K562 (cell line): ENCODE measurements around the gene TXNRD1. TPM values are rescaled to one million over a fixed set of nuclear protein-coding genes. Genes with fewer than 3 reads are reported as not detected.

ENCODE experiments used
- ATAC-seq: fragments of 200-7000 bp; cut with Tn5 transposase; 3 replicates; pipeline ENCODE4 v1.9.1; 2020; ENCODE audit warnings: moderate library complexity
- BruUV-seq: library from RNA; stranded (reverse); fragments of 400-500 nt; replicated peaks from 2 replicates; lab custom pipeline; 2021; lab: Mats Ljungman, UMichigan
- CTCF ChIA-PET: fragments of 300-600 bp; formaldehyde crosslinking; extraction: SDS; loops from one replicate; lab custom pipeline; 2021; ENCODE audit warnings: low intra/inter-chr PET ratio; lab: Yijun Ruan, JAX
- POLR2A ChIA-PET: fragments of 300-600, 350-650 bp; sonication (Branson Sonifier 250); formaldehyde crosslinking; extraction: SDS; loops from one replicate; lab custom pipeline; 2021; ENCODE audit warnings: antibody characterized with exemption, inconsistent platforms; lab: Yijun Ruan, JAX
- DNase-seq, 4 experiments: peaks; one replicate each; pipeline versions ENCODE4 v3.0.0 to v3.0.0-alpha.2; 2011 to 2018; ENCODE audit warnings: low spot score in 3 of 4, mixed read lengths in 3 of 4; ENCODE audit errors: extremely low read depth in 1 of 4
- FAIRE-seq: peaks from 2 replicates; lab custom pipeline; 2011; peaks lifted over from hg19 to GRCh38; lab: Jason Lieb, UNC
- H2AFZ ChIP-seq: 2 replicates; pipeline ENCODE4 v1.6.0; 2011; ENCODE audit warnings: low read depth, low read length, control low read depth, inconsistent platforms
- H3K27ac ChIP-seq: fragments of 200-600 bp; 3 replicates; pipeline ENCODE4 v1.8.0; 2011; ENCODE audit warnings: low read depth, mild to moderate bottlenecking, control low read depth, inconsistent platforms, low read length, moderate library complexity, mixed read lengths; ENCODE audit errors: extremely low read depth
- H3K27me3 ChIP-seq, 2 experiments: fragments of 300-600 bp in 1 of 2; 2 replicates in 1 of 2; 3 replicates in 1 of 2; pipeline versions ENCODE4 v1.6.0 to v1.8.0; 2011; ENCODE audit warnings: inconsistent platforms in 2 of 2, low read length in 2 of 2, mild to moderate bottlenecking in 1 of 2, mixed read lengths in 1 of 2, moderate library complexity in 1 of 2; ENCODE audit not compliant: control insufficient read depth in 2 of 2, insufficient read depth in 2 of 2
- H3K36me3 ChIP-seq: fragments of 300-600 bp; 3 replicates; pipeline ENCODE4 v1.8.0; 2011; ENCODE audit warnings: mild to moderate bottlenecking, low read length, inconsistent platforms; ENCODE audit not compliant: control insufficient read depth, insufficient read depth
- H3K4me1 ChIP-seq, 2 experiments: fragments of 200-600 bp in 1 of 2; replicated peaks in 1 of 2; 2 replicates in 1 of 2; 3 replicates in 1 of 2; pipeline versions ENCODE4 v1.5.1 to v1.8.0; 2011; ENCODE audit warnings: inconsistent platforms in 2 of 2, low read length in 2 of 2, mild to moderate bottlenecking in 1 of 2, mixed read lengths in 1 of 2, moderate library complexity in 1 of 2; ENCODE audit not compliant: control insufficient read depth in 2 of 2, insufficient read depth in 2 of 2
- H3K4me2 ChIP-seq: 2 replicates; pipeline ENCODE4 v1.6.1; 2011; ENCODE audit warnings: low read length, control low read depth, inconsistent platforms, mixed read lengths; ENCODE audit not compliant: insufficient read depth
- H3K4me3 ChIP-seq: fragments of 200-600 bp; sonication (generic), shearing (Covaris generic); 2 replicates; pipeline ENCODE4 v1.5.1; 2016; ENCODE audit warnings: control low read depth, inconsistent platforms
- H3K79me2 ChIP-seq: fragments of 200-600 bp; 3 replicates; pipeline ENCODE4 v1.8.0; 2011; ENCODE audit warnings: low read length, inconsistent platforms; ENCODE audit not compliant: control insufficient read depth, insufficient read depth
- H3K9ac ChIP-seq, 2 experiments: 2 replicates each; pipeline versions ENCODE4 v1.6.0 to v1.6.1; 2011; ENCODE audit warnings: low read depth in 2 of 2, low read length in 2 of 2, control low read depth in 1 of 2, inconsistent platforms in 1 of 2, mild to moderate bottlenecking in 1 of 2, mixed read lengths in 1 of 2; ENCODE audit not compliant: insufficient read depth in 1 of 2
- H3K9me1 ChIP-seq: one replicate; pipeline ENCODE4 v1.6.0; 2011; ENCODE audit warnings: inconsistent platforms, mild to moderate bottlenecking, low read length, moderate library complexity; ENCODE audit not compliant: control insufficient read depth, insufficient read depth
- H3K9me3 ChIP-seq: replicated peaks from 2 replicates; pipeline ENCODE4 v1.5.1; 2011; ENCODE audit warnings: low read depth, low read length, inconsistent platforms; ENCODE audit not compliant: control insufficient read depth, insufficient read depth
- H4K20me1 ChIP-seq: replicated peaks from 2 replicates; pipeline ENCODE4 v1.6.1; 2011; ENCODE audit warnings: low read length, inconsistent platforms, mixed read lengths; ENCODE audit not compliant: control insufficient read depth, insufficient read depth
- CEBPB ChIP-seq: fragments of 450-650 bp; IDR thresholded peaks from 2 replicates; pipeline ENCODE4 v1.6.1; 2016; ENCODE audit warnings: missing genetic modification characterization, missing compliant biosample characterization
- KAT2B ChIP-seq: IDR thresholded peaks from one replicate; pipeline ENCODE4 v1.6.1; 2012; ENCODE audit warnings: low read depth, mild to moderate bottlenecking, control low read depth, inconsistent platforms, low read length, moderate library complexity
- WGBS: fragments of 100-300 bp; shearing (Covaris generic); methylation state at CpG from one replicate; pipeline ENCODE4 v1.1.6; 2016; ENCODE audit warnings: low coverage, mixed read lengths; ENCODE audit not compliant: insufficient coverage; ENCODE audit errors: missing lambda C conversion rate; 5-methylcytosine and 5-hydroxymethylcytosine counted together
- in situ Hi-C: fragments of 300-500 bp; cut with MboI; formaldehyde crosslinking; loops from 4 replicates; pipeline ENCODE4 v1.15.0; 2018; ENCODE audit warnings: inconsistent platforms, mixed read lengths
- intact Hi-C: fragments of 100-400 bp; cut with micrococcal nuclease; formaldehyde crosslinking; loops from 2 replicates; pipeline ENCODE4 v1.14.2; 2022
- polyA plus RNA-seq, 8 experiments: library from polyadenylated mRNA; depleted of rRNA in 4 of 8; stranded (reverse) in 5 of 8; unstranded in 3 of 8; fragments of >200 nt; fragmentation: Nextera tagmentation in 2 of 8; fragmentation: Illumina TruSeq in 1 of 8; extraction: Ambion mirVana in 2 of 8; extraction: Trizol in 1 of 8; gene quantifications; 2 replicates each; pipeline versions ENCODE4 v1.2.1 to v1.2.3, GENCODE V29; 2011 to 2014; ENCODE audit warnings: inconsistent platforms in 1 of 8, missing spikeins in 1 of 8
- total RNA-seq, 7 experiments: library from RNA; depleted of rRNA in 6 of 7; stranded (reverse); fragments of >200 nt in 6 of 7; fragmentation: Illumina TruSeq in 2 of 7; extraction: Trizol in 2 of 7; gene quantifications; 2 replicates each; pipeline versions ENCODE4 v1.2.1 to v1.2.3, GENCODE V29; 2011 to 2021; ENCODE audit warnings: low replicate concordance in 1 of 7
- TF ChIP-seq, protein P1 (sequence below): fragments of 200-800 bp; sonication (Bioruptor generic); IDR thresholded peaks from 2 replicates; pipeline ENCODE4 v1.6.1; 2016; ENCODE audit warnings: missing genetic modification characterization, missing compliant biosample characterization

Gene TXNRD1
- total and polyA plus RNA-seq, 9 of the 15 experiments (the other 6 are each of a cell fraction or from before 2014, with no cell fraction given), result 107 to 189 (median 146) TPM

DNA sequence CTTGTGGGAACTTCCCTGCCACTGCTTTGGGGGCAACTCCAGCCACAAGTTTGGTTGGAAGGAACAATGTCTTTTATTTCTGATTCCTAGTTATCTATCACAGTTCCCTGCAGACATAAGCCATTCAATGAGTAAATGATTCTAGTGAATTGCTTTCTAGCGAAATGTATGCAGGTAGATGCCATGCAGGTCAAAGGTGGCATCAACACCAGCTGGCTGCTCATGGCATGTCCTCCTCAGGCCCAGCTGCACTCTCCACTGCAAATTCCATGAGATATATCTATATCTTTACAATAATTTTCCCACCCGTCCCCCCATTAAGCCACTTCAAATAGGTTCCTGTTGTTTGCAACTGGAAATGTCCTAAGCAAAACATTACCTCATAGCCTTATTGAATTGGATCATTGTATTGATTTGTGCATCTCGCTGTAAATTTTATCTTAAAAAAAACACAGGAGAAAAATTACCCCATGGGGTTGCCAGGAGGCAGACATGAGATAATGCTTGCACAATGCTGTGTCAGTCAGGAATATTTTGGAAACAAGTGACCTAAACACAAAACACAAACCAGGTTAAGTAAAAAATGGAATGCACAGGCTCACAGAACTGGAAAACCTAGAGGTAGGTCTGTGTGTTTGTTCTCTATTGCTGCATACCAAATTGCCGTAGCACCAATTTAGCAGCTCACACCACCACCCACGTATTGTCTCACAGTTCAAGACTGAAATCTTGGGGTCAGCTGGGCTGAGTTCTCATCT is 32.8 kb upstream of the TXNRD1 start:
- H3K9me3 ChIP-seq, result no peaks in the 10 kb centered on the region; the same call in 1 of the 2 replicates
- in situ Hi-C loops, result no loop called here
- TF ChIP-seq KAT2B, result no peak
- TF ChIP-seq, protein P1, sequence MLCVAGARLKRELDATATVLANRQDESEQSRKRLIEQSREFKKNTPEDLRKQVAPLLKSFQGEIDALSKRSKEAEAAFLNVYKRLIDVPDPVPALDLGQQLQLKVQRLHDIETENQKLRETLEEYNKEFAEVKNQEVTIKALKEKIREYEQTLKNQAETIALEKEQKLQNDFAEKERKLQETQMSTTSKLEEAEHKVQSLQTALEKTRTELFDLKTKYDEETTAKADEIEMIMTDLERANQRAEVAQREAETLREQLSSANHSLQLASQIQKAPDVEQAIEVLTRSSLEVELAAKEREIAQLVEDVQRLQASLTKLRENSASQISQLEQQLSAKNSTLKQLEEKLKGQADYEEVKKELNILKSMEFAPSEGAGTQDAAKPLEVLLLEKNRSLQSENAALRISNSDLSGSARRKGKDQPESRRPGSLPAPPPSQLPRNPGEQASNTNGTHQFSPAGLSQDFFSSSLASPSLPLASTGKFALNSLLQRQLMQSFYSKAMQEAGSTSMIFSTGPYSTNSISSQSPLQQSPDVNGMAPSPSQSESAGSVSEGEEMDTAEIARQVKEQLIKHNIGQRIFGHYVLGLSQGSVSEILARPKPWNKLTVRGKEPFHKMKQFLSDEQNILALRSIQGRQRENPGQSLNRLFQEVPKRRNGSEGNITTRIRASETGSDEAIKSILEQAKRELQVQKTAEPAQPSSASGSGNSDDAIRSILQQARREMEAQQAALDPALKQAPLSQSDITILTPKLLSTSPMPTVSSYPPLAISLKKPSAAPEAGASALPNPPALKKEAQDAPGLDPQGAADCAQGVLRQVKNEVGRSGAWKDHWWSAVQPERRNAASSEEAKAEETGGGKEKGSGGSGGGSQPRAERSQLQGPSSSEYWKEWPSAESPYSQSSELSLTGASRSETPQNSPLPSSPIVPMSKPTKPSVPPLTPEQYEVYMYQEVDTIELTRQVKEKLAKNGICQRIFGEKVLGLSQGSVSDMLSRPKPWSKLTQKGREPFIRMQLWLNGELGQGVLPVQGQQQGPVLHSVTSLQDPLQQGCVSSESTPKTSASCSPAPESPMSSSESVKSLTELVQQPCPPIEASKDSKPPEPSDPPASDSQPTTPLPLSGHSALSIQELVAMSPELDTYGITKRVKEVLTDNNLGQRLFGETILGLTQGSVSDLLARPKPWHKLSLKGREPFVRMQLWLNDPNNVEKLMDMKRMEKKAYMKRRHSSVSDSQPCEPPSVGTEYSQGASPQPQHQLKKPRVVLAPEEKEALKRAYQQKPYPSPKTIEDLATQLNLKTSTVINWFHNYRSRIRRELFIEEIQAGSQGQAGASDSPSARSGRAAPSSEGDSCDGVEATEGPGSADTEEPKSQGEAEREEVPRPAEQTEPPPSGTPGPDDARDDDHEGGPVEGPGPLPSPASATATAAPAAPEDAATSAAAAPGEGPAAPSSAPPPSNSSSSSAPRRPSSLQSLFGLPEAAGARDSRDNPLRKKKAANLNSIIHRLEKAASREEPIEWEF (CRISPR knock-in tag), result no peak
- TF ChIP-seq CEBPB (tag), result peak; percentile 40
- no peaks in the 10 kb centered on the region for H3K79me2 ChIP-seq
- BruUV-seq, result no TSS peak
- ATAC-seq (no peak), DNase-seq (no peak), FAIRE-seq (no peak)
- H4K20me1 ChIP-seq, result no peaks in the 10 kb centered on the region
- H3K9me1 ChIP-seq, result no peaks in the 10 kb centered on the region
- POLR2A ChIA-PET, result no interaction called here
- intact Hi-C loops, result no loop called here
- no peak overlapping the region for H3K4me2 ChIP-seq
- CTCF ChIA-PET, result no interaction called here
- H3K9ac ChIP-seq, result no peak overlapping the region
- H3K4me3 ChIP-seq, result no peak overlapping the region
- no peaks in the 10 kb centered on the region for H3K36me3 ChIP-seq
- H3K27me3 ChIP-seq, result no peaks in the 10 kb centered on the region
- 23% methylated on average over 5 of the region's 5 CpGs for WGBS
- H3K4me1 ChIP-seq, result peaks cover 5% of the 10 kb centered on the region in 2 experiments; a peak in 3 of 5 replicates
- no peak overlapping the region for H3K27ac ChIP-seq
- no peak overlapping the region for H2AFZ ChIP-seq
